Astrocyte (in vitro differentiated cells and primary cell): ENCODE measurements around the gene PCDH17.

Experiments used
- CTCF ChIP-seq: IDR thresholded peaks from 2 replicates; pipeline ENCODE4 v1.5.1; 2011; ENCODE audit warnings: low read depth, mild to moderate bottlenecking, inconsistent platforms, low read length, moderate library complexity; ENCODE audit not compliant: insufficient read depth
- EZH2 ChIP-seq: IDR thresholded peaks from 2 replicates; pipeline ENCODE4 v1.6.1; 2012; ENCODE audit warnings: mild to moderate bottlenecking, low read length, inconsistent platforms; ENCODE audit not compliant: insufficient read depth

- no peak for TF ChIP-seq CTCF
- peak; percentile 63 for TF ChIP-seq EZH2
Measured at GRCh38 chr13:57633950-57634838, 2.6 kb downstream of the PCDH17 start.
